HG02970 (cell line): ENCODE results near the gene CDIPT.

Source experiments
- ATAC-seq: cut with Tn5 transposase; IDR thresholded peaks from one replicate; pipeline ENCODE4 v1.9.1; 2021; ENCODE audit warnings: mild to moderate bottlenecking, moderate library complexity, moderate number of reproducible peaks; ENCODE audit not compliant: unreplicated experiment, low FRiP score

CDIPT gene

DNA sequence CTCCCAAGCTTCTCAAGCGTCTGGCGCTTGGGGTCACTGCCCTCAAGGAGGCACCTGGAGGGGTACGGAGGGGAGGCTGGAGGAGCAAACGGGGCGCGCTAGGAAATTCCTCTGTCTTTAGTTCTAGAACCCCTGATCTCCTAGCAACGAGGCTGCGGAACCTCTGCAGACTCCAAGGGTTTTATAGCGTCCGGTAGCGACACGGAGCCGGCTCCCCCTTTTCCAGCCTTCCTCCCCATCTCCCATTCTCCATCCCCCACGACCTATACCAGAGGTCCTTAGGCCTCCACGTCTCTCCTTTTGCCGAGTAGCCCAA lies 601 bp upstream of the CDIPT start:
- no peak for ATAC-seq

DNA sequence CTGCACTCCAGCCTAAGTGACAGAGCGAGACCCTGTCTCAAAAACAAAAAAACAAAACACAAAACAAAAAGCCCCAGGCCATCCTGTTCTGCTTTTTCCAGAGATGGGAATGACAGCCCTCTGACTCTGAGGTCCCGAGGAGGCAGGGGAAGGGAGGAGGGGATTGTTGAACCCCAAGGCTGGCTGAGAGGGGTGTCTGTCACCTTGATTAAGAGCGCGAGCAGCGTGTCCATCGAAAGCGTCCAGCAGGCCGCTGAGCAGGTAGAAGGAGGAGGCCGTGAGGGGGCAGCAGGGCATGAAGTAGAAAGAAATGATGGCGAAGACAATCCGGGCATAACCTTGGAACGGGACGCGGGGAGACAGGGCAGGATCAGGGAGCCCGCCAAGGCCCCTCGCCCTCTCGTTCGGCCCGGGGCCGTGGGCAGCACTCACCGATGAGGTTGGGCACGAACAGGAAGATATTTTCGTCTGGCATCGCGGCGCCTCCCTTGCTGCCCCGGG lies 593 bp downstream of the CDIPT start:
- no peak for ATAC-seq

DNA sequence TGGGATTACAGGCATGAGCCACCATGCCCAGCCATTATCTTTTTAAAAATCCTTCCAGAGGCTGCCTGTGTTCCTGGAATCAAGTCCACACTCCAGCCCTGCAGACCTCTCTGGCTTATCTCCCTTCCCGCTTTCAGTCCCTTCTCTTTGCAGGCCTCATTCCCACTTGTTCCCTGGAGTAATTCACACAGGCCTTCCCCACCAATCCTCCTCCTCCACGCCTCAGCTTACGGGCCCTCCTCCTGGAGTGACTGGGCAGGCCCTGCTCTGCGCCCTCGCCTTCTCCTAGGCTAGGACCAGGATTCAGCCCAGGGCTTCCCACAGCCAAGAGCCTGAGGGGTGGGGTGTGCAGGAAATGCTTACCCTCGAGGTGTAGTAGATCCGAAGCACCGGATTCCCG lies 2.8 kb downstream of the CDIPT start:
- no peak for ATAC-seq

DNA sequence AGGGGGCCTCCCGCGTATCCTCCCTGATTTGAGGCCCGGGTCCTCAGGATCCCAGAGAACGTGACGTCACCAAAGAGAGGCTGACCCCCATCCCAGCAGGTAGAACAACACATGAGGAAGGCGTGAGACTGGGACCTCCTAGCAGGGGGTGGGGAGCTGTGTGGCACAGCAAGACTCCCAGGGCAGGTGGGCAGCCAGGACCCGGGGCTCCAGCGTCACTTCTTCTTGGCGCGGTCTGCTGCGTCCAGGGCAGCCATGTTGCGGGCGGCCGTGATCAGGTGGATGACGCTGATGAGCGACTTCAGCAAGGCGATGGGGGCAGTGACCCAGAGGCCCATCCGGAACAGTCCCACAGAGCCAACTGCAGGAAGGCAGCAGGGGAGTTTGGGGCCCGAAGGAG lies 4.1 kb downstream of the CDIPT start:
- ATAC-seq: no peak

DNA sequence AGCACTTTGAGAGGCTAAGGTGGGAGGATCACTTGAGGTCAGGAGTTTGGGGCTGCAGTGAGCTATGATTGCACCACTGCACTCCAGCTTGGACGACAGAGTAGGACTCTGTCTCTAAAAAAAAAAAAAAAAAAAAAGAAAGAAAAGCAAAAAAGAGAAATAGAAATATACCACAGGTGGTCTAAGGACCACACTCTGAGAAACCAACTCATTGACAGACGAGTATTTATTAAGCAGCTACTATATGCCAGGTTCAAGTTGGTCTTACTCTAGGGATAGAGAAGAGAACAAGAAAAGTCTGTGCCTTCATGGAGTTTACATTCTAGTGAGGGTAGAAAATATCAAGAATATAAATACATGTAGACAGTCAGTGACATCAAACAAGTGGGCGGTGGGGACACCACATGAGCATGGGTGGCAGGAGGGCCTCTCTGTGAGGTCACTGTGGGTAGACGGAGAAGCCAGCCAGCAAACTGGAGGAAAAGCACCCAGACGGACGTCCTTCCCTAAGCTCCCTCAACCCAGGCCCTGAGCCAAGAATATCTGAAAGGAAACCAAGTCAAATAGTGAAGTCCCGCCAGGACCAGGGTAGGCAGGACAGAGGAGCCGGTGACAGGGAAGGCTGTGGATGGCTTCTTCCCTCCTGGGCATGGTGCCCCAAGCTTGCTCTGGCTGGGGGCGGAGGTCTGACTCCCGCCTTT lies 4.7 kb downstream of the CDIPT start:
- ATAC-seq: no peak

DNA sequence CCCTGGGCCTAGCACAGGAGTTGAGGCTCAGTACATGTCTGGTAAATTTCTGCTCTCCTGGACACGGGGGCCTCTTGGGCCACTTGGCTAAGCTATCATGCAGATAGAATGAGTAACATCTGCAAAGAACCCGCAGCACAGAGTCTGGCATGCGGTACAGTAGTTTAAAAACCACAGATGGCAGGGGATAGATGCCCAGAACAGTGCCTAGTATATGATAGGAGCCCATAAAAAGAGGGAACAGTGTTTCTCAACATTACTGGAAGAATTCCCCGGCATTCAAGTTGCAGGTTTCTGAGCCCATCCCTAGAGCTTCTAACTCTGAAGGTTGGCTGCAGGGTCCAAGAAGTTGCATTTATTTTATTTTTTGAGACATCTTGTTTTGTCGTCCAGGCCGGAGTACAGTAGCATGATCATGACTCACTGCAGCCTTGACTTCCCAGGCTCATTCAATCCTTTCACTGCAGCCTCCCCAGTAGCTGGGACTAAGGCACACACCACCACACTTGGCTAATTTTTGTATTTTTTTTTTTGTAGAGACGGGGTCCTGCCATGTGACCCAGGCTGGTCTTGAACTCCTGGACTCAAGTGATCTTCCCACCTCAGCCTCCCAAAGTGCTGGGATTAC lies 5.8 kb downstream of the CDIPT start:
- ATAC-seq: no peak

DNA sequence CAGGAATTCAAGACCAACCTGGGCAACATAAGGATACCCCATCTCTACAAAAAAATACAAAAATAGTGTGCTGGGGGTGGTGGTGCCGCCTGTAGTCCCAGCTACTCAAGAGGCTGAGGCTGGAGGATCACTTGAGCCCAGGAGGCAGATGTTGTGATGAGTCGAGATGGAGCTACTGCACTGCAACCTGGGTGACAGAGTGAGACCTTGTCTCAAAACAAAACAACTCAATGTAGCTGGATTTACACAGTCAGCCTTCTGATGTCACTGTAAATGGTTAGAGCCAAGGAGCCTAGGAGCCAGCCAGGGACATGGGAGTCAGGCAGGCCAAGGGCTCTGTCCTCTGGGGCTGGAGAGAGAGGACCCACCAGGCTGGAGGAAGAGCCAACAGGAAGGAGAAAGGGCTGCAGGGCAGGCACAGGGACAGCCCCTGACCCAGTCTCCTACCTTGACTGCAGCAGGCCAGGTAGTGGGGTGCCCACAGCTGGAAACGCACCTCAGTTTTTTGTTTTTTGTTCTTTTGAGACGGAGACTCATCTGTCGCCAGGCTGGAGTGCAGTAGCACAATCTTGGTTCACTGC lies 8.4 kb downstream of the CDIPT start:
- ATAC-seq: no peak

DNA sequence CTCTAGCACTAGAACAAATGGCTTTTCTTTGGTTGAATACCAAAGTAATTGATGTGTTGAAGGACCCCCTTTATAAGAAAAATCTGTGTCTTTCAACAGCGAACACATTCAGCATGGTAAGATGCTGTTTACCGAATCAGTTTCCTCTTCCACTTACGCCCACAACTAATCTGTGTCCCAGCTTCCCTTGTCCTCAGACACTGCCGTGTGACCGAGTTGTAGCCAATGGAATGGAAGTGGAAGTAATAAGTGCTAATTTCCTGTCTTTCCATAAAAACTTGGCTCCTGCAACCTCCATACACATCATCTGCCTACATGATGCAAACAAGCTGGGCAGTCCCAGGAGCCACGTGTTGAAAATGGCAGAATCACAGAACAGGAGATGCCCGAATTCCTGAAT lies 10.4 kb downstream of the CDIPT start:
- no peak for ATAC-seq

DNA sequence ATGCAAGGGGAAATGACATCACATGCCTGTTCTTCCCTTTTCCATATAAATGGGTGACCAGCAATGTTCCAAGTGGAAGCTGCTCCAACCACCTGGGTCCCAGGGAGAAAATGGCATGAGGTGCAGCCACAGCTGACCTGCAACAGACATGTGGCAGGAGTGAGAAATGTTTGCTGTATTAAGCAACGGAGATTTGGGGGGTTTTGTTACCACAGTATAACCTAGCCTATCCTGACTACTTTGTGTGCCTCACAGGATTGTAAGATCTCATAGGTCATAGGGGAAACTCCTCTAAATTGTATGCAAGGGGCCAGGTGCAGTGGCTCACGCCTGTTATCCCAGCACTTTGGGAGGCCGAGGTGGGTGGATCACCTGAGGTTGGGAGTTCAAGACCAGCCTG lies 12.0 kb downstream of the CDIPT start:
- no peak for ATAC-seq

DNA sequence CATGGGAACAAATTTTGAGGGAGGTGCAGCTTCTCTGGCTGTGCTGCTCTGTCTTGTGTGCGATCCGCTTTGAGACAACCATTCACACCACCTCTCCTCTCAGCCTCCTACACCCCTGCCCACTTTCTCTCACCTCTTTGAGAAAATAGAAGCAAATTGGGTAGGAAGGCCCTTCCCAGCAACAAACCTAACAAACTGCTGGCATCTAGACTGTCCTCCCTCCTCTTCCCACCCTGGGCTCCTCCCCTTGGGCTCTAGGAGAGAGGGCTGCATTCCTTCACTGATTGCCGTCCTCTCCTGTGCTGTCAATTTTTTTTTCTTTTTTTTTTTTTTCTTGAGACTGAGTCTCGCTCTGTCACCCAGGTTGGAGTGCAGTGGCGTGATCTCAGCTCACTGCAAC lies 13.5 kb downstream of the CDIPT start:
- ATAC-seq: no peak

DNA sequence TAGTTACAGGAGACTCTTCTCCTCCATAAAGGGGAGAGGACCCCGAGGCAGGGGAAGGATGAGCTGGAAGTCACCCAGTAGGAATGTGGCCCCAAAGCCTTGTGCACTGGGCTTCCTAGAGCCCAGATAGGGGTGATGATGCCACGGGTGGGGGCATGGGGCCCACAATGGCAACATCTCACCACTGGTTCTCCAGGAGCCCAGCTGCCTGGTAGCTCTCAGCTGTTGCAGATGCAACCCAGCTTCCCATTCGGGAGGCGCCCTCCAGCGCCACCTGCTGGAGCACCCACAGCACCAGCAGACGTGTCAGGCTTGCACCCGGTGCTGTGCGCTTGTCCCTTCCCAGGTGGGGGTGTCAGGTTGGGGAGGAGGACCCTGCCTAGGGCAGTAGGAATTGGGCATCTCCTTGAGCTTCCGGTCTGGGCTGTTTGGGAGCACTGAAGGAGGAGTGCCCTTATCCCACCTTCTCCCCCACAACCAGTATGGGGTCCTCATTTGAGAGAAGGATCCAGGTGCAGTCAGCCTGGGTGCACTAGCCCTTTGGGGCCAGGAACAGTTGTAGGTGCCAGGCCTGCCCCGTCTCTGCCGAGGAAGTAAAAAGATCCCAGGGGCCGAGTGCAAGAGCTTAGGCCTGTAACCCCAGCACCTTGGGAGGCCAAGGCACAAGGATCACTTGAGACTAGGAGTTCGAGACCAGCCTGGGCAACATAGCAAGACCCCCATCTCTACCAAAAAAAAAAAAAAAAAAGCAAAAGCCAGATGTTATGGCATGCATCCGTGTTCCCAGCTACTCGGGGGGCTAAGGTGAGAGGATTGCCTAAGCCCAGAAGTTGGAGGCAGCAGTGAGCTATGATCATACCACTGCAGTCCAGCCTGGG lies 14.4 kb downstream of the CDIPT start:
- no peak for ATAC-seq

DNA sequence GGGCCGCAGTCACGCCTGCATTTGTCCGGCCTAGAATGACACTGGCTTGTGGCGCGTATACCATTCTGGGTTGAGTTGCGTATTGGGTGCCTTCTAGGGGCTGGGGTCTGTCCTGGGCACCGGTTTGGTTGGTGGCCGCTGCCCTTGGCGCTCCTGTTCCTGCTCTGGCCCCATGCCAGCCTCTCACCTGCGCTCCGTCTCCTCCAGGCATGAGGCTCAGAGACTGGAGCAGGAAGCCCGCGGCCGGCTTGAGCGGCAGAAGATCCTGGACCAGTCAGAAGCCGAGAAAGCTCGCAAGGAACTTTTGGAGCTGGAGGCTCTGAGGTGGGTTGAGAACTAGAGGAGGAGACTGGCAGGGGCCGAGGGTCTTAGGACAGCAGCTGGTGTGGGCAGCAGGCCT lies 17.4 kb downstream of the CDIPT start:
- ATAC-seq: no peak

DNA sequence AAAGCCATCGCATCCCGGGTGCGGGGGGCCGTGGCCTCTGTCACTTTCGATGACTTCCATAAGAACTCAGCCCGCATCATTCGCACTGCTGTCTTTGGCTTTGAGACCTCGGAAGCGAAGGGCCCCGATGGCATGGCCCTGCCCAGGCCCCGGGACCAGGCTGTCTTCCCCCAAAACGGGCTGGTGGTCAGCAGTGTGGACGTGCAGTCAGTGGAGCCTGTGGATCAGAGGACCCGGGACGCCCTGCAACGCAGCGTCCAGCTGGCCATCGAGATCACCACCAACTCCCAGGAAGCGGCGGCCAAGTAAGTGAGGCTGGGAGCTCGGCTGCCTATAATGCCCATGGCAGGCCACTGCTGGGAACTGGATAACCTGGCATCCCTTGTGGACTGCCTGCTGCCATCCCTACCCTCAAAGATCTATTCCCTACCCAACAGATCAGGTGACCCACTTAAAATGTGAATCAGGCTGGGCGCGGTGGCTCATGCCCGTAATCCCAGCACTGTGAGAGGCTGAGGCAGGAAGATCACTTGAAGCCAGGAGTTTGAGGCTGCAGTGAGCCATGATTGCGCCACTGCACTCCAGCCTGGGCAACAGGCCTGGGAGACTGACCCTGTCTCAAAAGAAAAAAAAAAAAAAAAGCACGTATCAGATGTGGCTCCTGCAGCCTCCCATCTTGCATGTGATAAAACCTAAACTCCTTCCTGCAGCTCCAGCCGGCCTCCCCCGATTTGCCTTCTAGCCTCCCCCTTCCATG lies 18.3 kb downstream of the CDIPT start:
- no peak for ATAC-seq

DNA sequence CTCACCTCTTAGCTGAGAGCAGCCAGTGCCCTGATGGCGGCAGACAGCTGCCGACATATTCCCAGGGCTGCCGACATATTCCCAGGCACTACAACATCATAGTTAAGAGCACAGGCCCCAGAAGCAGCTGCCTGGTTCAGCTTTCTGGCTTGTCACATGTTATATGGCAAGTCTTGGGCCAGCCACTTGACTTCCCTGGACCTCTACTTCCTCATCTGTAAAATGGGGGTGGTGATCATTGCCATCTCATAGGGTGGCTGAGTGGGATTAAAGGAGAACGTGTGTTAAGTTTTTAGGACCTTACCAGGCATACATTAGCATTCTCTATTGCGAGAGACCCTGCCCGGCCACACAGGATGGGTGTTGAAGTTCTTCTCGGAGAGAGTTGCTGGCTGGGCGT lies 19.1 kb downstream of the CDIPT start:
- ATAC-seq: no peak

DNA sequence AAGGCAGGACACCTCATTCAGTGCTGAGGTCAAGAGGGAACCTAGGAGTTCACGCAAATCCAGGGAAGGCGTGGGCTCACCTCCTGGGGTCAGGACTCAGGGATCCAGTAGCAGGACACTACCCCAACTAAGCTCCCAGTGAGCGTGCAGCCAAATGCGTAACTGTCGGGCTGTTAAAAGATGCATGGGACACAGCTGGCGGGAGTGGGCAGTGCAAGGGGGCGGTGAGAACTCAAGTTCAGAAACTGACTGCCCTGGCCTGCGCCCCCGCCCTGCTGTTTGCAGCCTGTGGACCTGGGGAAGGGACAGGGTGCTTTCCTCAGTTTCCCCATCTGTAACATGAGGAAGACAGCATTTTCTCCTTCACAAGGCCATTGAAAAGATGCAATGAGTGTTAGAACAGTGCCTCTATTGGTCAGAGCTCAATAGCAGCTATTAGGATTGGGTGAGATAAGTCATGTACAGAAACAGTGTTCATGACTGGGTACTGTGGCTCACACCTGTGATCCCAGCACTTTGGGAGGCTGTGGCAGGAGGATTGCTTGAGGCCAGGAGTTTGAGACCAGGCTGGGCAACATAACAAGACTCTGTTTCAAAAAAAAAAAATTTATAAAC lies 20.2 kb downstream of the CDIPT start:
- ATAC-seq: no peak

DNA sequence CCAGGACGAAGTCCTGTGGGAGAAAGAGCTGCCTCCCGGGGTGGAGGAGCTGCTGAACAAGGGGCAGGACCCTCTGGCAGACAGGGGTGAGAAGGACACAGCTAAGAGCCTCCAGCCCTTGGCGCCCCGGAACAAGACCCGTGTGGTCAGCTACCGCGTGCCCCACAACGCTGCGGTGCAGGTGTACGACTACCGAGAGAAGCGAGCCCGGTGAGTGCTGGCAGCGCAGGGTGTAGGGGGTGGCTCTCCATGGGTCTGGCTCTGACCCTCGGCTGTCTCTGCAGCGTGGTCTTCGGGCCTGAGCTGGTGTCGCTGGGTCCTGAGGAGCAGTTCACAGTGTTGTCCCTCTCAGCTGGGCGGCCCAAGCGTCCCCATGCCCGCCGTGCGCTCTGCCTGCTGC lies 21.4 kb downstream of the CDIPT start:
- no peak for ATAC-seq

DNA sequence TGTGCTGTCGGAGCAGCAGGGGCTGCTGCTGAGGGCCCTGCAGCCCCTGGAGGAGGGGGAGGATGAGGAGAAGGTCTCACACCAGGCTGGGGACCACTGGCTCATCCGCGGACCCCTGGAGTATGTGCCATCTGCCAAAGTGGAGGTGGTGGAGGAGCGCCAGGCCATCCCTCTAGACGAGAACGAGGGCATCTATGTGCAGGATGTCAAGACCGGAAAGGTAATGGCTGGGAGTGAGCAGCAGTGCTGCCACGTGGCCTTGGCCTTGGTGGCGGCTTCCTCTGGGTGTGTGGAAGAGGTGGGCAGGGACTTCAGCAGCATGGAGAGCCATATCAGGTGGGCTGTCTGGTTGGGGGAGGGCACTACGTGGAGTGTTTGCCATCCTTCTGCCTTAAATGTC lies 22.8 kb downstream of the CDIPT start:
- ATAC-seq: no peak

DNA sequence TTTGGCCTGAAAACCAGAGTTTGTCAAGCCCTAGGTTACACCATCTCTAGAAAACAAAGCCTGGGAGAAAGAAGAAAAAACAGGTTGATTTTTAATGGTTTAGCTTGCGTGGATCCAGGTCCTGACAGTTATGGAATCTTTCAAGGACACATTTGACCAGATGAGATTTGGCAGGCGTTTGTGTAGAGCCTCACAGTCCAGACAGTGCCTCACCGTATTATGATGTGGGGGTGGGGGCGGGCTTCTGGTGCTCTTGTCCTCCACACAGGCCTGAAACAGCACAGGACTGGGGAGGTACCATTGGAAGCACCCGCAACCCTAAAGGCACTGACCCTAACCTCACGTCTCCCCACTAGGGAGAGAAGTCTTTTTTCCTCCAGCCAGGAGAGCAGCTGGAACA lies 23.2 kb downstream of the CDIPT start:
- ATAC-seq: no peak

DNA sequence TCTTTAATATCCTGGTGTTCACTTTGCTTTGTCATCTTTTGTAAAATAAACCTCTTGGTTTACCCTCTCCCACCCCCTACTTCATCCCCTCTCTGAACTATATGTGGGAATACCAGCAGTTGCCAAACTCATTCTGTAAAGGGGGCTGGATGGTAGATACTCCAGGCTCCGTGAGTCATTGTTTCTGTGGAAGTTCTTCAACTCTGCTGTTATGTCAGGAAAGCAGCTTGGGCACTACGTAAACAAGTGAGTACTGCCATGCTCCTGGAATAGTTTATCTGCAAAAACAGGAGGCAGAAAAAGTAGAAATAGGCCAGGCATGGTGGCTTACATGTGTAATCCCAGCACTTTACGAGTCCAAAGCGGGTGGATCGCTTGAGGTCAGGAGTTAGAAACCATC lies 25.2 kb downstream of the CDIPT start:
- ATAC-seq: no peak

DNA sequence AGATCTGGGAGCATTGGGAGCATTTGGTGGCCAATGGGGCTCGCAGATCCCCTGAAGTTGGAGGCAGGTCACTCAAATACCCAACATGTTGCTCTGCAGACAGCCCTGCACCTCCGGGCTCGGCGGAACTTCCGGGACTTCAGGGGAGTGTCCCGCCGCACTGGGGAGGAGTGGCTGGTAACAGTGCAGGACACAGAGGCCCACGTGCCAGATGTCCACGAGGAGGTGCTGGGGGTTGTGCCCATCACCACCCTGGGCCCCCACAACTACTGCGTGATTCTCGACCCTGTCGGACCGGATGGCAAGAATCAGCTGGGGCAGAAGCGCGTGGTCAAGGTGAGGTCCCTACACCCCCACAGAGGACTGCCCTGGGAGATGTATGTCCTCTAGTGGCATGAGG lies 26.4 kb downstream of the CDIPT start:
- no peak for ATAC-seq
